Loucy (cell line): ENCODE results near the gene PALD1.

Experiments
- H2AFZ ChIP-seq: fragments of 200-600 bp; sonication (generic); 2 replicates; pipeline ENCODE4 v1.6.0; 2016; ENCODE audit warnings: antibody characterized with exemption, mild to moderate bottlenecking, low read length, moderate library complexity
- H3F3A ChIP-seq: fragments of 200-600 bp; 2 replicates; pipeline ENCODE4 v1.6.0; 2016; ENCODE audit warnings: antibody characterized with exemption, low read depth, mild to moderate bottlenecking
- H3K27me3 ChIP-seq: fragments of 200-600 bp; sonication (generic); 2 replicates; pipeline ENCODE4 v1.6.1; 2014; ENCODE audit warnings: low read length, mild to moderate bottlenecking; ENCODE audit not compliant: insufficient read depth, poor library complexity, severe bottlenecking
- H3K36me3 ChIP-seq: fragments of 200-600 bp; sonication (generic); 2 replicates; pipeline ENCODE4 v1.6.1; 2016; ENCODE audit warnings: low read length; ENCODE audit not compliant: insufficient read depth
- H3K4me1 ChIP-seq: fragments of 200-600 bp; sonication (generic); 2 replicates; pipeline ENCODE4 v1.5.1; 2014; ENCODE audit warnings: low read length, mild to moderate bottlenecking; ENCODE audit not compliant: insufficient read depth, poor library complexity, severe bottlenecking
- H3K4me2 ChIP-seq: fragments of 200-600 bp; sonication (generic); 2 replicates; pipeline ENCODE4 v1.6.0; 2014; ENCODE audit warnings: antibody characterized with exemption, low read length, low read depth, mild to moderate bottlenecking; ENCODE audit not compliant: poor library complexity, severe bottlenecking
- H3K4me3 ChIP-seq: fragments of 200-600 bp; sonication (generic); 2 replicates; pipeline ENCODE4 v1.5.1; 2014; ENCODE audit warnings: low read length, mild to moderate bottlenecking, mixed read lengths; ENCODE audit not compliant: poor library complexity, severe bottlenecking
- H3K79me2 ChIP-seq: fragments of 200-600 bp; sonication (generic); 2 replicates; pipeline ENCODE4 v1.6.1; 2014; ENCODE audit warnings: low read length; ENCODE audit not compliant: insufficient read depth
- H3K9ac ChIP-seq: fragments of 200-600 bp; sonication (generic); 2 replicates; pipeline ENCODE4 v1.6.0; 2014; ENCODE audit warnings: mild to moderate bottlenecking, low read depth, low read length, moderate library complexity; ENCODE audit not compliant: poor library complexity, severe bottlenecking
- H3K9me2 ChIP-seq: fragments of 200-600 bp; sonication (generic); replicated peaks from 2 replicates; pipeline ENCODE4 v1.6.1; 2016; ENCODE audit warnings: low read depth, low read length, mixed read lengths
- H3K9me3 ChIP-seq: fragments of 200-600 bp; sonication (generic); 2 replicates; pipeline ENCODE4 v1.6.1; 2014; ENCODE audit warnings: mild to moderate bottlenecking, antibody characterized with exemption, low read length, low read depth; ENCODE audit not compliant: insufficient read depth
- H4K20me1 ChIP-seq: fragments of 200-600 bp; sonication (generic); 2 replicates; pipeline ENCODE4 v1.6.0; 2014; ENCODE audit warnings: antibody characterized with exemption, low read length, mild to moderate bottlenecking; ENCODE audit not compliant: insufficient read depth, poor library complexity, severe bottlenecking
- EZH2phosphoT487 ChIP-seq: fragments of 200-600 bp; IDR thresholded peaks from 2 replicates; pipeline ENCODE4 v1.6.1; 2018; ENCODE audit warnings: antibody characterized with exemption, mild to moderate bottlenecking, moderate library complexity, borderline replicate concordance
- TF ChIP-seq, protein P1 (sequence below): fragments of 200-600 bp; sonication (generic); conservative IDR thresholded peaks from 2 replicates; pipeline ENCODE4 v1.5.1; 2014; ENCODE audit warnings: mild to moderate bottlenecking, antibody characterized with exemption, low read length

PALD1 gene

DNA sequence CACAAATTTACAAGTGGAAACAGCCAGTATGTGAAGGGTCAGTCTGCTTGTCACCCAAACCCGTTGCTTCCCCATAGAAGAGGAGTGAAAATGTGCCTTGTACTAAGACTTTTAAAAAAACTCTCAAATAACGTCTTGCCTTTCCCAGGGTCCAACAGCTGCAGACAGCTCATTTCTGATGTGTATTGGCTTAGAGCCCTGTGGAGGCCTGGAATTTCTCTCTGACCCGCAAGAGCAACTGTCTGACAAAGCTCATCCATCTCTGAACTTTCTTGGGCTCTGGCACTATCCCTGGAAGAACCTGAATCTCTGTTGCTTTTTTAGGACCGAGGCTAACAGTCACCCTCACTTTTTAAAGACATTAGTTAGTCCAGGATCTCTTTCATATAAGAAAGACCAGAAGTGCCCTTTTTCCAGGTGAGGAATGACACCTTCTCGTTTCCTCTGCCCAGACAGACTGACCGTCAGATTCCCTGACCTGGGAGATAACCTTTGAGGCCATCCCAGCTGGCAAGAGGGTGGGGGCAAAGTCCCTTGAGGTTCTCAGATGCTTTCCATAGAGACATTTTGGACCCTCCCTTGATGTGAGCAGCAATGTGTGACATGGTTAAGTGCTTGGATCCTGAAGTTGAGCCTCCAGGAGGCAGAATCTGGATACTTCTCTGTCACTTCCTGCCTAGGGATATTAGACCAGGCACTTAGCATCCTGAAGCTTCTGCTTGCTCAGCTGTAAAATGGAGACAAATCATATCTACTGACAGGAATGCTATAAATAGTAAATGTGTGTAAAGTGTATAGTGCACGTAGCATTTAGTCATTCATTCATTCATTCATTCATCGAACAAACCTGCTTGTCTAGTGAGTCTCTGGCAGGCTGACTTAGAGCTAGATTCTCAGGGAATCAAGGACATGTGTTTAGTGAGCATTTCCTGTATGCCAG, 32.6 kb upstream of the PALD1 start:
- Histone ChIP-seq H2AFZ (no peak overlapping the region), H3K9ac (no peak overlapping the region), H4K20me1 (no peaks in the 10 kb centered on the region), H3K4me1 (no peaks in the 10 kb centered on the region), H3K4me2 (no peak overlapping the region), H3K27me3 (no peaks in the 10 kb centered on the region), H3F3A (no peaks in the 10 kb centered on the region), H3K9me3 (no peaks in the 10 kb centered on the region), H3K79me2 (no peaks in the 10 kb centered on the region), H3K36me3 (no peaks in the 10 kb centered on the region), H3K4me3 (no peak overlapping the region), H3K9me2 (no peaks in the 10 kb centered on the region)
- TF ChIP-seq EZH2phosphoT487, result no peak
- TF ChIP-seq, protein P1, sequence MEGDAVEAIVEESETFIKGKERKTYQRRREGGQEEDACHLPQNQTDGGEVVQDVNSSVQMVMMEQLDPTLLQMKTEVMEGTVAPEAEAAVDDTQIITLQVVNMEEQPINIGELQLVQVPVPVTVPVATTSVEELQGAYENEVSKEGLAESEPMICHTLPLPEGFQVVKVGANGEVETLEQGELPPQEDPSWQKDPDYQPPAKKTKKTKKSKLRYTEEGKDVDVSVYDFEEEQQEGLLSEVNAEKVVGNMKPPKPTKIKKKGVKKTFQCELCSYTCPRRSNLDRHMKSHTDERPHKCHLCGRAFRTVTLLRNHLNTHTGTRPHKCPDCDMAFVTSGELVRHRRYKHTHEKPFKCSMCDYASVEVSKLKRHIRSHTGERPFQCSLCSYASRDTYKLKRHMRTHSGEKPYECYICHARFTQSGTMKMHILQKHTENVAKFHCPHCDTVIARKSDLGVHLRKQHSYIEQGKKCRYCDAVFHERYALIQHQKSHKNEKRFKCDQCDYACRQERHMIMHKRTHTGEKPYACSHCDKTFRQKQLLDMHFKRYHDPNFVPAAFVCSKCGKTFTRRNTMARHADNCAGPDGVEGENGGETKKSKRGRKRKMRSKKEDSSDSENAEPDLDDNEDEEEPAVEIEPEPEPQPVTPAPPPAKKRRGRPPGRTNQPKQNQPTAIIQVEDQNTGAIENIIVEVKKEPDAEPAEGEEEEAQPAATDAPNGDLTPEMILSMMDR, result no peak

DNA sequence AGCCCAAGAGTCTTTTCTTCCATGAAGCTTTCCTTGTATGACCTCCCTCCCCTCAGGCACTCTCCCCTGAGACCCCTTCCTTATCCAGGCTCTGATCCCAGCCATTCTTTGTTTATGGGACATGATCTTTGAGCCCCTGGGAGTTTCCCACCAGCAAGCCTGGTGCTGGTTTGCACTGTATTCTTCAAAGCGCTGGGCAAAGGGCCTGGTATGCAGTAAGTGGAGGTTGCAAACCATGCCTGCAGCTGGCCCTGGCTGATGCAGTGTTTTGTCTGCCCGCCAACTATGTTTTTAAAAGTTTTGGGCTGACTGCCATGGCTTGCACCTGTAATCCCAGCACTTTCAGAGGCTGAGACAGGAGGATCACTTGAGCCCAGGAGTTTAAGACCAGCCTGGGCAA, 30.3 kb upstream of the PALD1 start:
- Histone ChIP-seq H3K36me3 (no peaks in the 10 kb centered on the region), H2AFZ (no peak overlapping the region), H3F3A (no peaks in the 10 kb centered on the region), H3K27me3 (no peaks in the 10 kb centered on the region), H4K20me1 (no peaks in the 10 kb centered on the region), H3K4me2 (no peak overlapping the region), H3K9me3 (no peaks in the 10 kb centered on the region), H3K79me2 (no peaks in the 10 kb centered on the region), H3K9ac (no peak overlapping the region), H3K4me3 (no peak overlapping the region), H3K4me1 (no peaks in the 10 kb centered on the region), H3K9me2 (no peaks in the 10 kb centered on the region)
- no peak for TF ChIP-seq EZH2phosphoT487
- TF ChIP-seq, protein P1, result no peak

DNA sequence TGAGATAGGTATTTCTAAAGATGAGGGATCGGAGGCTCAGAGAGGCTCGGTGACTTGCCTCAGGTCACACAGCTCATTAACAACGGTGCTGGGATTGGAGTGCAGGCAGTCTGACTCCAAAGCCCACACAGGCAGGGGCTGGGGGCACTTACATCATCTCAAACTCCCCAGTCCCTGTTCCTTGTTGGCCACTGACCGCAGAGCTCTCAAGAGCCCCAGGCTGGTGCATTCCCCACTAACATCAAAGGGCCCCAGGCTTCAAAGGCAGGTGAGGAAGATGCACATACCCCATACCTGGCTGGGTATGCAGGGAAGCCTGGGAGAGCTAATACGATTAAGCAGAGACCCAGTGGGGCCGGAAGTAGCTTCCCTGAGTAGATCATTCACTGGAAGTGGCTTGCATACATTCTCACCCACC, 23.3 kb upstream of the PALD1 start:
- H3K4me2 ChIP-seq, result no peak overlapping the region
- H3K9me3 ChIP-seq, result no peaks in the 10 kb centered on the region
- no peaks in the 10 kb centered on the region for H3K27me3 ChIP-seq

More for the DNA sequence above, 23.3 kb upstream of the PALD1 start:
- no peaks in the 10 kb centered on the region for H3K79me2 ChIP-seq
- no peaks in the 10 kb centered on the region for H3K36me3 ChIP-seq
- no peaks in the 10 kb centered on the region for H3K4me1 ChIP-seq
- H4K20me1 ChIP-seq, result no peaks in the 10 kb centered on the region
- H3K4me3 ChIP-seq, result no peak overlapping the region
- TF ChIP-seq EZH2phosphoT487, result no peak
- H3K9me2 ChIP-seq, result no peaks in the 10 kb centered on the region
- no peak overlapping the region for H2AFZ ChIP-seq
- no peak overlapping the region for H3K9ac ChIP-seq
- no peaks in the 10 kb centered on the region for H3F3A ChIP-seq
